Vagina (tissue), 2 donors: Measurements from ENCODE around the gene GRIN3A. TPM values are rescaled to one million over a fixed set of nuclear protein-coding genes. Genes with fewer than 3 reads are reported as not detected.
"Not testable (repeated sequence)": the region's sequence is repeated elsewhere in the genome, so short reads cannot be mapped to it uniquely, and the experiment has no call there.

ENCODE experiments used
- DNase-seq, 2 donors: peaks; one replicate each; pipeline ENCODE4 v3.0.0-alpha.2; 2017; ENCODE audit errors: extremely low spot score in 2 of 2
- H3K27ac ChIP-seq: fragments of 200-600 bp; sonication (generic); one replicate; pipeline ENCODE4 v1.5.1; 2019
- H3K27me3 ChIP-seq: fragments of 200-600 bp; sonication (generic); one replicate; pipeline ENCODE4 v1.5.1; 2019
- H3K36me3 ChIP-seq, 2 donors: fragments of 200-600 bp; sonication (generic); one replicate each; pipeline ENCODE4 v1.5.1; 2017 to 2019
- H3K4me1 ChIP-seq: fragments of 200-600 bp; sonication (generic); one replicate; pipeline ENCODE4 v1.5.1; 2019
- H3K4me3 ChIP-seq, 2 donors: fragments of 200-600 bp; sonication (generic); 1 replicate in 1 of 2; 2 replicates in 1 of 2; pipeline ENCODE4 v1.5.1; 2016 to 2019
- H3K9me3 ChIP-seq: fragments of 200-600 bp; sonication (generic); one replicate; pipeline ENCODE4 v1.5.1; 2019
- CTCF ChIP-seq, 3 experiments: fragments of 450-650 bp in 2 of 3; fragments of 200-600 bp in 1 of 3; sonication (generic) in 1 of 3; IDR thresholded peaks; one replicate each; pipeline ENCODE4 v1.5.1; 2017 to 2019; ENCODE audit warnings: antibody characterized with exemption in 3 of 3, mild to moderate bottlenecking in 2 of 3, moderate library complexity in 2 of 3
- POLR2A ChIP-seq, 2 donors: fragments of 450-650 bp; IDR thresholded peaks; one replicate each; pipeline ENCODE4 v1.6.1; 2017; ENCODE audit warnings: antibody characterized with exemption in 2 of 2, mild to moderate bottlenecking in 2 of 2, moderate library complexity in 2 of 2
- POLR2AphosphoS5 ChIP-seq, 2 donors: sonication (generic); formaldehyde crosslinking; IDR thresholded peaks; one replicate each; pipeline ENCODE4 v1.9.0; 2017; ENCODE audit warnings: antibody characterized with exemption in 2 of 2, mild to moderate bottlenecking in 2 of 2, low read depth in 1 of 2; ENCODE audit not compliant: insufficient read depth in 1 of 2
- intact Hi-C: fragments of 100-400 bp; cut with DNase I; formaldehyde crosslinking; loops from one replicate; pipeline ENCODE4 v1.15.1; 2023
- total RNA-seq: library from RNA; depleted of rRNA; stranded (reverse); fragments of >200 nt; gene quantifications from one replicate; pipeline ENCODE4 v1.2.3, GENCODE V29; 2016

The GRIN3A gene
- total RNA-seq, 1 donor from 2014 or later: 1.5 TPM

DNA sequence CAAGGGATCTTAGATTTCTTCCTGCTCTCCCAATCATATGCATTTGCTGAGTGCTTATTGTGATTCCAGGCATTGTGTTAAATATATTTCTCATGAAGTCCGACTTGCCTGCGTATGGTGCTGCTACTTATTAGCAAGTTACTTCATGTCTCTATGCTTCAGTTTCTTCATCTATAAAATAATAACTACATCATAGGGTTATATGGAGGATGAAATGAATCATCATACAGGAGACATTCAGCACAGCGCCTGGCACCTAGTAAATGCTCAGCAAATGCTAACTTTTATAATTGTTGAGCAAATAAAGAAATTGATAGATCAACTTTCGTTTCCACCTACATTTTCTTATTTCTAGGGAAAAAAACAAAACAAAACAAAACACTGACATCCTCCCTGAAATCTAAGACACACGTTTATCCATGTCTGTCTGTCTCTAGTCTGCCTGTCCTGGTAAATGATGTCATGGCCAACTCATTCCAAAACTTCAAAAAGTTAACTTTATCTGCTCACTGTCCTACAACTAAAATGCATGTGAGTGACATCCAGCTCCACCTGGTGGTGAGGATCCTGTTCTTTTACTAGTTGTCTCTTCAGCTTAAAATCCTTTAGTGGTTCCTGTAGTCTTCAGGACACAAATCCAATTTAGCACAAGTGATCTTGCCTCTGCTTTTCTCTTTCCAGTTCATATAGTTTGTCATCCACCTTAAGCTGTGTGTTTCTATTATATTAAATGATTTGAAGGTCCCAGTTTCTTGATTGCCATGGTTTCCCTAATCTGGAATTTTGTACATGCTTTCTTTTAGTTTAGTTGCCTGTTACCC, 171.3 kb downstream of the GRIN3A start:
- Histone ChIP-seq H3K36me3 (peaks cover 0 to 33% of the 10 kb centered on the region in 2 donors), H3K27ac (no peak overlapping the region), H3K9me3 (no peaks in the 10 kb centered on the region), H3K27me3 (no peaks in the 10 kb centered on the region), H3K4me3 (no peak overlapping the region), H3K4me1 (no peaks in the 10 kb centered on the region)
- intact Hi-C loops: no loop called here
- no peak for TF ChIP-seq POLR2A (IDR thresholded peaks at IDR 0.05)
- no peak for TF ChIP-seq CTCF (IDR thresholded peaks at IDR 0.05)
- TF ChIP-seq POLR2AphosphoS5 (IDR thresholded peaks at IDR 0.05; ENCODE audit: insufficient read depth in 1 of 2, low read depth in 1 of 2): no peak
- no peak for DNase-seq

DNA sequence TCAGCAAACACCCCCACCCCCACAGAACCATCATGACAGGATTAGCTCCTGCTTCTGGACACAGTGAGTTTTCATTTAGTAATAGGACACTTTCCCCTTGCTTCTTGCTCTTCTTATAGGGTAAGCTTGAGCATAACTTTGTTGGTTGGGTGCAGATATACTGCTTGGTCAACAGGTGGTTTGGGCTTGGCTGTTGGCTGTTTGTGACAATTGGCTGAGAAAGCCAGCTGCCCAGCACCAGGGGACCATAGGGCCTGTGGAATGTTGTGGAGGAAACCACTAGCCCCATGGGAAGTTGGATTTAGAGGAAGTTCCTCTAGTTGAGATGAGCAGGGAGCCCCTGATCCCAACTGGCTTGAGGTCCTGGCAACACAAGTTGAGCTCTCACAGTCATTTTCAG, 174.2 kb downstream of the GRIN3A start:
- no peaks in the 10 kb centered on the region for H3K4me1 ChIP-seq
- no peak overlapping the region for H3K4me3 ChIP-seq
- H3K27ac ChIP-seq: no peak overlapping the region
- H3K9me3 ChIP-seq: no peaks in the 10 kb centered on the region
- peaks cover 0 to 50% of the 10 kb centered on the region in 2 donors for H3K36me3 ChIP-seq
- intact Hi-C loops: no loop called here
- TF ChIP-seq CTCF (IDR thresholded peaks at IDR 0.05) (no peak), POLR2A (IDR thresholded peaks at IDR 0.05) (no peak), POLR2AphosphoS5 (IDR thresholded peaks at IDR 0.05; ENCODE audit: insufficient read depth in 1 of 2, low read depth in 1 of 2) (no peak)
- no peaks in the 10 kb centered on the region for H3K27me3 ChIP-seq
- no peak for DNase-seq

DNA sequence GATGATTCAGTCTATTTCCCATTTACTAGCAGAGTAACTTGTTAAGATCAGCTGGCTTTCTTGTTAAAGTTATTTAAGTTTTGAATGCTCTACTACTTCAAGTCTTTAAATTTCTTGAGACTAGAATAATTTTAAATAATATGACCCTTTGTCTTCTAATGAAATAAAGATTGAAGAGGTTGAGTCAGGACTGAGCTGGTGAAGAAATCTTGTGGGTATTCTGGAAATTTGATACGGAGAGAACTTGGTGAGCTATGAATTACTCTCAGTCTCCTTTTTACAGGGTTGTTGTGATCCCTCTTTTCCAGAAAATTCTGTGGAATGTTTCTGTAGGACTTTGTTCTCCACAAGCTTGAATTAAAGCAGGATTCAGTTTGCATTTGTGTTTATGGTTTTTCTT, 175.5 kb downstream of the GRIN3A start:
- Histone ChIP-seq H3K4me1 (no peaks in the 10 kb centered on the region), H3K9me3 (no peaks in the 10 kb centered on the region), H3K27me3 (no peaks in the 10 kb centered on the region), H3K4me3 (no peak overlapping the region), H3K36me3 (peaks cover 0 to 56% of the 10 kb centered on the region in 2 donors), H3K27ac (no peak overlapping the region)
- intact Hi-C loops: no loop called here
- DNase-seq: no peak
- no peak for TF ChIP-seq POLR2AphosphoS5 (IDR thresholded peaks at IDR 0.05; ENCODE audit: insufficient read depth in 1 of 2, low read depth in 1 of 2)
- TF ChIP-seq CTCF (IDR thresholded peaks at IDR 0.05): no peak
- no peak for TF ChIP-seq POLR2A (IDR thresholded peaks at IDR 0.05)

DNA sequence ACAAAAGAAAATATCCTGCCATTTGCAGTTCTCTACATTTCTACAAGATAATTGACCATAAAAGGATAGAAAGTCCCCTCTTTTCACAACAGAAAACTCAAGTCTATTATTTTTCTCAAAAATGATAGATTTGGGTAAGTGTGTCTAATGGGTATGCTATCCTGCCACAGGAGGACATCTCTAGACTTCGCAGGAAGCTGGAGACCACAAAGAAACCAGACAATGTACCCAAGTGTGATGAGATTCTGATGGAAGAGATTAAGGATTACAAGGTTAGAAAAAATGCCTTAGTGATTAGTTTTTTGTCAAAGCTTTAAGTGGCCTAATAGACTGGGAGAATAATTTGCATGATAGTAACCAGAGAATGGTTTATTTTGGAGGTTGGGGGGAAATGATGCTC, 176.7 kb downstream of the GRIN3A start:
- intact Hi-C loops: no loop called here
- Histone ChIP-seq H3K9me3 (no peaks in the 10 kb centered on the region), H3K27ac (no peak overlapping the region), H3K4me3 (no peak overlapping the region), H3K27me3 (no peaks in the 10 kb centered on the region), H3K36me3 (peaks cover 0 to 62% of the 10 kb centered on the region in 2 donors), H3K4me1 (no peaks in the 10 kb centered on the region)
- DNase-seq: no peak
- TF ChIP-seq POLR2AphosphoS5 (IDR thresholded peaks at IDR 0.05; ENCODE audit: insufficient read depth in 1 of 2, low read depth in 1 of 2): no peak
- no peak for TF ChIP-seq CTCF (IDR thresholded peaks at IDR 0.05)
- TF ChIP-seq POLR2A (IDR thresholded peaks at IDR 0.05): no peak

GRCh38 chr9:101549472-101550098, 188.9 kb downstream of the GRIN3A start:
- DNase-seq, H3K27me3 ChIP-seq, H3K9me3 ChIP-seq, H3K4me1 ChIP-seq, intact Hi-C loops, H3K27ac ChIP-seq, H3K4me3 ChIP-seq: not testable (repeated sequence)
- peaks cover 6 to 86% of the 10 kb centered on the region in 2 donors for H3K36me3 ChIP-seq
